ENCODE data around the gene PTGES3L. TPM values are rescaled to one million over a fixed set of nuclear protein-coding genes. Genes with fewer than 3 reads are reported as not detected.
"Not testable (repeated sequence)": the region's sequence is repeated elsewhere in the genome, so short reads cannot be mapped to it uniquely, and the experiment has no call there.

The PTGES3L gene
- total and polyA plus RNA-seq, 2 experiments from 2014 or later: 0.90 TPM; not detected in 1

DNA sequence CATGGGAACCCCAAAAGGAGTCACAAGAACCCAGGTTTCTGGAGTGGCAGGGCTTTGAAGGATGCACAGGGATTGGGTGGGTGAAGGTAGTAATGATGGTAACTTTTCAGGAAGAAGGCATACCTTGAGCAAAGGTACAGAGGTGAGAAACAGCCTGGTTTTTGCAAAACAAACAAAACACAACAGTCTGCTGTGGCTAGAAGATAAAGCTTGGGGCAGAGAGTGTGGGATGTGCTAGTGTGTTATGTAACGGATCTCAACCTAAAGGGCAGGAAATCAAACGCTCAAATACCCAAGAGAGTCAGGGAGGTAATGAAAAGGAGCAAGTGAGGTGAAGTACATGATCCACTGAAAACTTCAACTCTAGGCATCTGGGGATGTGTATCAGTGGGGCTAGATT, 4.6 kb downstream of the PTGES3L start:
- TF ChIP-seq EZH2phosphoT487 (IDR thresholded peaks at IDR 0.05; ENCODE audit: insufficient read depth, low read depth) (no peak), EZH2 (IDR thresholded peaks at IDR 0.05; ENCODE audit: insufficient read depth, poor library complexity, severe bottlenecking) (no peak)
- no peaks in the 10 kb centered on the region for H3F3A ChIP-seq (ENCODE audit: insufficient read depth)
- no peak overlapping the region for H3K4me2 ChIP-seq (ENCODE audit: unreplicated experiment)
- no peak overlapping the region for H3K9ac ChIP-seq
- H3K36me3 ChIP-seq (ENCODE audit: low read depth): no peaks in the 10 kb centered on the region
- DNase-seq: no peak
- in situ Hi-C loops (cut with MboI): no loop called here
- no peak overlapping the region for H3K4me3 ChIP-seq
- WGBS, 2 experiments (ENCODE audit: low coverage in 1 of 2, low lambda C conversion rate in 2 of 2, missing lambda C conversion rate in 2 of 2): 61 to 68% methylated on average over 2 of the region's 2 CpGs
- no peak overlapping the region for H2AFZ ChIP-seq
- no peaks in the 10 kb centered on the region for H3K9me3 ChIP-seq (ENCODE audit: low read depth)
- H4K20me1 ChIP-seq (ENCODE audit: insufficient read depth): no peaks in the 10 kb centered on the region
- H3K27me3 ChIP-seq (replicated peaks; ENCODE audit: insufficient read depth): no peaks in the 10 kb centered on the region
- H3K4me1 ChIP-seq (ENCODE audit: insufficient read depth): peaks cover 5% of the 10 kb centered on the region; the same call in 1 of the 2 replicates
- H3K79me2 ChIP-seq (ENCODE audit: insufficient read depth): 0 out of 2 replicates have a peak, but pooled peaks cover 6% of the 10 kb centered on the region
- no peak overlapping the region for H3K27ac ChIP-seq
- H3K9me2 ChIP-seq (ENCODE audit: insufficient read depth): no peaks in the 10 kb centered on the region

- H3K4me1 ChIP-seq (ENCODE audit: insufficient read depth); H2AFZ ChIP-seq; H3K9me3 ChIP-seq (ENCODE audit: low read depth); in situ Hi-C loops (cut with MboI); H3K36me3 ChIP-seq (ENCODE audit: low read depth); H3K4me2 ChIP-seq (ENCODE audit: unreplicated experiment); H3K27me3 ChIP-seq (replicated peaks; ENCODE audit: insufficient read depth); H3F3A ChIP-seq (ENCODE audit: insufficient read depth); H4K20me1 ChIP-seq (ENCODE audit: insufficient read depth); H3K9ac ChIP-seq; H3K4me3 ChIP-seq; H3K79me2 ChIP-seq (ENCODE audit: insufficient read depth); H3K27ac ChIP-seq; H3K9me2 ChIP-seq (ENCODE audit: insufficient read depth); DNase-seq: not testable (repeated sequence)
- 60 to 64% methylated on average over 5 to 7 of the region's 18 CpGs for WGBS, 2 experiments (ENCODE audit: low coverage in 1 of 2, low lambda C conversion rate in 2 of 2, missing lambda C conversion rate in 2 of 2)
Observed at GRCh38 chr17:42973323-42973722, 6.6 kb downstream of the PTGES3L start.

DNA sequence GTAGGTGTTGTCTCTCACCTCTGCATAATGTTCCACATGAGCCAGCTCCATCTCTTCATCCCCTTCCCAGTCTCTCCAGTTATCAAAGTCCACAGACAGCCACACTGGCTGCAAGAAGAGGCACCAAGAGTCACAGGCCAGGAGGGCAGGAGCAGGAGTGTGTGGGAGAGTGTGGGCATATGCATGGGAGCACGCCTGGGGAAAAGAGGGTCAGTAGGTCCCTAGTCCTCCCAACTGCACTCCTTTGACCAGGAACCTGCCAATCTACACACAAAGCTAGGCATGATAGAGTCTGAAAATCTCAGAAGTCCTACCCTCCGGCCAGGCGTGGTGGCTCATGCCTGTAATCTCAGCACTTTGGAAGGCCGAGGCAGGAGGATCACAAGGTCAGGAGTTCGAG, 8.3 kb downstream of the PTGES3L start:
- in situ Hi-C loops (cut with MboI): no loop called here
- Histone ChIP-seq H3F3A (ENCODE audit: insufficient read depth) (peaks cover 13% of the 10 kb centered on the region; the same call in 1 of the 2 replicates), H3K4me3 (no peak overlapping the region), H3K79me2 (ENCODE audit: insufficient read depth) (no peaks in the 10 kb centered on the region), H2AFZ (no peak overlapping the region), H4K20me1 (ENCODE audit: insufficient read depth) (no peaks in the 10 kb centered on the region), H3K4me2 (ENCODE audit: unreplicated experiment) (no peak overlapping the region), H3K27me3 (replicated peaks; ENCODE audit: insufficient read depth) (no peaks in the 10 kb centered on the region), H3K4me1 (ENCODE audit: insufficient read depth) (no peaks in the 10 kb centered on the region), H3K9ac (no peak overlapping the region), H3K36me3 (ENCODE audit: low read depth) (no peaks in the 10 kb centered on the region), H3K27ac (no peak overlapping the region), H3K9me2 (ENCODE audit: insufficient read depth) (no peaks in the 10 kb centered on the region), H3K9me3 (ENCODE audit: low read depth) (no peaks in the 10 kb centered on the region)
- 73 to 75% methylated on average over 5 of the region's 5 CpGs for WGBS, 2 experiments (ENCODE audit: low coverage in 1 of 2, low lambda C conversion rate in 2 of 2, missing lambda C conversion rate in 2 of 2)
- DNase-seq: no peak
- TF ChIP-seq EZH2phosphoT487 (IDR thresholded peaks at IDR 0.05; ENCODE audit: insufficient read depth, low read depth) (no peak), EZH2 (IDR thresholded peaks at IDR 0.05; ENCODE audit: insufficient read depth, poor library complexity, severe bottlenecking) (no peak)

DNA sequence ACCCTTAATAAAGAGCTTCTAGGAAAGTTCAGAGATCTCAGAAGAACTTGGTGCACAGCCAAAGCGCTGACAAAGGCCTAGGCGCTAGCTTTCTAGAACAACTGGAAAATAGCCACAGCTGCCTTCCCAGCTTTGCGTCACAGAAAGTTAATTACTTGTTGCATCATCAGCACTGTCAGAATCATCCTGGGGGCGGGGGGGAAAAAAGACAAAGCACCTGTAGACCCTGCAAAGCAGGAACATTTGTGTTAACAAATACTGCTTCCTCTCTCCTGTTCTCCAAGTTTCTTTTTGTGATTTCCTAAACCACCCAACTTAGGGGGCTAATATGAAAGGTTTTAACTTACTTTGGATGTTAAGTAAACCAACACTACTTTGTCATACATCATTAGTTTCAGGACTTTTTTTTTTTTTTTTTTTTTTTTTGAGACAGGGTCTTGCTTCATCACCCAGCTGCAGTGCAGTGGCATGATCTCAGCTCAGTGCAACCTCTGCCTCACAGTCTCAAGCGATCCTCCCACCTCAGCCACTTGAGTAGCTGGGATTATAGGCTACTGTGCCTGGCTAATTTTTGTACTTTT, 10.8 kb downstream of the PTGES3L start:
- in situ Hi-C loops (cut with MboI): no loop called here
- TF ChIP-seq EZH2phosphoT487 (IDR thresholded peaks at IDR 0.05; ENCODE audit: insufficient read depth, low read depth) (no peak), EZH2 (IDR thresholded peaks at IDR 0.05; ENCODE audit: insufficient read depth, poor library complexity, severe bottlenecking) (no peak)
- peak; percentile 51 for DNase-seq

GRCh38 chr17:42967925-42968324, 12.0 kb downstream of the PTGES3L start:
- in situ Hi-C loops (cut with MboI): no loop called here
- no peaks in the 10 kb centered on the region for H3K27me3 ChIP-seq (replicated peaks; ENCODE audit: insufficient read depth)
- no peak overlapping the region for H3K4me3 ChIP-seq
- peaks cover 13% of the 10 kb centered on the region; the same call in 1 of the 2 replicates for H3F3A ChIP-seq (ENCODE audit: insufficient read depth)
- no peaks in the 10 kb centered on the region for H3K9me2 ChIP-seq (ENCODE audit: insufficient read depth)
- WGBS, 2 experiments (ENCODE audit: low coverage in 1 of 2, low lambda C conversion rate in 2 of 2, missing lambda C conversion rate in 2 of 2): 36 to 67% methylated on average over 1 of the region's 1 CpG
- no peaks in the 10 kb centered on the region for H3K9me3 ChIP-seq (ENCODE audit: low read depth)
- H3K27ac ChIP-seq: no peak overlapping the region
- H3K4me2 ChIP-seq (ENCODE audit: unreplicated experiment): no peak overlapping the region
- H3K36me3 ChIP-seq (ENCODE audit: low read depth): no peaks in the 10 kb centered on the region
- peaks cover 5% of the 10 kb centered on the region for H3K4me1 ChIP-seq (ENCODE audit: insufficient read depth)
- no peaks in the 10 kb centered on the region for H4K20me1 ChIP-seq (ENCODE audit: insufficient read depth)
- no peak overlapping the region for H2AFZ ChIP-seq
- peaks cover 12% of the 10 kb centered on the region for H3K79me2 ChIP-seq (ENCODE audit: insufficient read depth)
- TF ChIP-seq EZH2phosphoT487 (IDR thresholded peaks at IDR 0.05; ENCODE audit: insufficient read depth, low read depth) (no peak), EZH2 (IDR thresholded peaks at IDR 0.05; ENCODE audit: insufficient read depth, poor library complexity, severe bottlenecking) (no peak)
- DNase-seq: no peak
- no peak overlapping the region for H3K9ac ChIP-seq

More for the DNA sequence above, 10.8 kb downstream of the PTGES3L start:
- Histone ChIP-seq H3K9me2 (ENCODE audit: insufficient read depth) (no peaks in the 10 kb centered on the region), H3K79me2 (ENCODE audit: insufficient read depth) (0 out of 2 replicates have a peak, but pooled peaks cover under 1% of the 10 kb centered on the region), H3K9me3 (ENCODE audit: low read depth) (no peaks in the 10 kb centered on the region), H3F3A (ENCODE audit: insufficient read depth) (peaks cover 13% of the 10 kb centered on the region; the same call in 1 of the 2 replicates), H3K4me1 (ENCODE audit: insufficient read depth) (no peaks in the 10 kb centered on the region), H3K9ac (no peak overlapping the region), H3K4me3 (no peak overlapping the region), H4K20me1 (ENCODE audit: insufficient read depth) (no peaks in the 10 kb centered on the region), H3K27me3 (replicated peaks; ENCODE audit: insufficient read depth) (no peaks in the 10 kb centered on the region), H3K36me3 (ENCODE audit: low read depth) (no peaks in the 10 kb centered on the region), H2AFZ (no peak overlapping the region), H3K4me2 (ENCODE audit: unreplicated experiment) (no peak overlapping the region), H3K27ac (no peak overlapping the region)
- WGBS, 2 experiments (ENCODE audit: low coverage in 1 of 2, low lambda C conversion rate in 2 of 2, missing lambda C conversion rate in 2 of 2): 42 to 45% methylated on average over 5 of the region's 5 CpGs

Measured in GM23248 (cell line).